Liver (tissue), 9 donors: ENCODE measurements around the gene PARP9. TPM values are rescaled to one million over a fixed set of nuclear protein-coding genes. Genes with fewer than 3 reads are reported as not detected.
A peak's percentile ranks its signal among the peaks of the same experiment; 100 is the strongest.

Experiments used
- DNase-seq: peaks from one replicate; pipeline ENCODE4 v3.0.0-alpha.2; 2017; ENCODE audit warnings: low spot score
- H3K27ac ChIP-seq, 2 donors: one replicate each; pipeline ENCODE4 v1.7.0; 2013; ENCODE audit warnings: inconsistent platforms in 2 of 2, low read length in 2 of 2, control low read depth in 1 of 2, low read depth in 1 of 2, mild to moderate bottlenecking in 1 of 2
- H3K27me3 ChIP-seq, 4 donors: one replicate each; pipeline versions ENCODE4 v1.6.1 to v1.7.0; 2013; ENCODE audit warnings: low read length in 3 of 4, inconsistent platforms in 1 of 4, mild to moderate bottlenecking in 1 of 4, moderate library complexity in 1 of 4; ENCODE audit not compliant: control insufficient read depth in 4 of 4, insufficient read depth in 4 of 4
- H3K36me3 ChIP-seq, 4 donors: one replicate each; pipeline versions ENCODE4 v1.6.1 to v1.7.0; 2013; ENCODE audit warnings: low read length in 3 of 4, mild to moderate bottlenecking in 3 of 4, low read depth in 1 of 4, moderate library complexity in 1 of 4; ENCODE audit not compliant: control insufficient read depth in 4 of 4, insufficient read depth in 3 of 4
- H3K4me1 ChIP-seq, 4 donors: one replicate each; pipeline versions ENCODE4 v1.6.1 to v1.7.0; 2013; ENCODE audit warnings: low read length in 3 of 4, mild to moderate bottlenecking in 3 of 4, moderate library complexity in 1 of 4; ENCODE audit not compliant: control insufficient read depth in 4 of 4, insufficient read depth in 4 of 4
- H3K4me3 ChIP-seq, 3 donors: one replicate each; pipeline versions ENCODE4 v1.6.1 to v1.7.0; 2013; ENCODE audit warnings: low read length in 3 of 3, control low read depth in 1 of 3, low read depth in 1 of 3, mild to moderate bottlenecking in 1 of 3
- H3K9ac ChIP-seq, 2 donors: one replicate each; pipeline ENCODE4 v1.7.0; 2013; ENCODE audit warnings: low read length in 2 of 2, mild to moderate bottlenecking in 2 of 2, moderate library complexity in 2 of 2, control low read depth in 1 of 2, low read depth in 1 of 2
- H3K9me3 ChIP-seq, 4 donors: one replicate each; pipeline versions ENCODE4 v1.6.1 to v1.7.0; 2013; ENCODE audit warnings: low read length in 3 of 4; ENCODE audit not compliant: control insufficient read depth in 4 of 4
- ATF3 ChIP-seq: IDR thresholded peaks from 2 replicates; pipeline ENCODE4 v1.6.1; 2016; ENCODE audit warnings: antibody characterized with exemption
- CTCF ChIP-seq: fragments of 150-350 bp; IDR thresholded peaks from 2 replicates; pipeline ENCODE4 v1.5.1; 2017; ENCODE audit warnings: improper control_type of control experiment, low read depth, low read length; ENCODE audit not compliant: missing input control
- EGR1 ChIP-seq, 2 donors: IDR thresholded peaks; 2 replicates each; pipeline ENCODE4 v1.6.1; 2016 to 2018; ENCODE audit warnings: antibody characterized with exemption in 2 of 2, low read depth in 2 of 2
- FOXA1 ChIP-seq: IDR thresholded peaks from 2 replicates; pipeline ENCODE4 v1.6.1; 2016; ENCODE audit warnings: antibody characterized with exemption
- HNF4A ChIP-seq, 2 donors: conservative IDR thresholded peaks; 2 replicates each; pipeline ENCODE4 v1.6.1; 2016; ENCODE audit warnings: antibody characterized with exemption in 2 of 2, mild to moderate bottlenecking in 2 of 2
- HNF4G ChIP-seq: IDR thresholded peaks from 2 replicates; pipeline ENCODE4 v1.6.1; 2016; ENCODE audit warnings: antibody characterized with exemption
- JUND ChIP-seq, 2 donors: IDR thresholded peaks; 2 replicates each; pipeline ENCODE4 v1.6.1; 2016; ENCODE audit warnings: antibody characterized with exemption in 2 of 2
- MAX ChIP-seq: IDR thresholded peaks from 2 replicates; pipeline ENCODE4 v1.6.1; 2016; ENCODE audit warnings: antibody characterized with exemption
- NR2F2 ChIP-seq: IDR thresholded peaks from 2 replicates; pipeline ENCODE4 v1.6.1; 2016; ENCODE audit warnings: antibody characterized with exemption
- RAD21 ChIP-seq, 2 donors: IDR thresholded peaks; 2 replicates each; pipeline ENCODE4 v1.6.1; 2016; ENCODE audit warnings: antibody characterized with exemption in 2 of 2, mild to moderate bottlenecking in 2 of 2
- REST ChIP-seq: IDR thresholded peaks from 2 replicates; pipeline ENCODE4 v1.6.1; 2016; ENCODE audit warnings: antibody characterized with exemption, mild to moderate bottlenecking
- RXRA ChIP-seq, 2 donors: IDR thresholded peaks; 2 replicates each; pipeline ENCODE4 v1.6.1; 2017 to 2018; ENCODE audit warnings: antibody characterized with exemption in 2 of 2, mild to moderate bottlenecking in 1 of 2
- SP1 ChIP-seq: IDR thresholded peaks from 2 replicates; pipeline ENCODE4 v1.6.1; 2018; ENCODE audit warnings: antibody characterized with exemption, mild to moderate bottlenecking
- TAF1 ChIP-seq: conservative IDR thresholded peaks from 2 replicates; pipeline ENCODE4 v1.6.1; 2016; ENCODE audit warnings: antibody characterized with exemption, mild to moderate bottlenecking
- YY1 ChIP-seq: IDR thresholded peaks from 2 replicates; pipeline ENCODE4 v1.6.1; 2016; ENCODE audit warnings: antibody characterized with exemption, mild to moderate bottlenecking
- WGBS: extraction: QIAGEN DNeasy Blood & Tissue Kit; methylation state at CpG from one replicate; pipeline ENCODE4 v1.1.7; 2013; 5-methylcytosine and 5-hydroxymethylcytosine counted together
- polyA plus RNA-seq, 2 donors: library from polyadenylated mRNA; stranded (reverse) in 1 of 2; unstranded in 1 of 2; fragments of 200-250 nt in 1 of 2; fragments of >200 nt in 1 of 2; fragmentation: Nextera tagmentation in 1 of 2; extraction: Ambion mirVana in 1 of 2; gene quantifications; one replicate each; pipeline versions ENCODE4 v1.2.1 to v1.2.3, GENCODE V29; 2013 to 2015
- total RNA-seq, 2 donors: library from RNA; depleted of rRNA; stranded (reverse); fragments of >200 nt; gene quantifications; one replicate each; pipeline ENCODE4 v1.2.3, GENCODE V29; 2014
- donor health status: healthy.
- donor health status: healthy.
- donor health status: healthy.
- donor health status: healthy.
- donor health status: healthy.

Gene PARP9
- total and polyA plus RNA-seq, 4 donors, result 34.8 to 74.0 (median 48.9) TPM

GRCh38 chr3:122559906-122560305 lies 4.2 kb downstream of the PARP9 start:
- Histone ChIP-seq H3K4me1 (peaks cover 0 to 41% (median 9%) of the 10 kb centered on the region in 4 donors), H3K36me3 (peaks cover 8 to 36% (median 32%) of the 10 kb centered on the region in 4 donors), H3K27ac (no peak overlapping the region), H3K9me3 (no peaks in the 10 kb centered on the region), H3K27me3 (no peaks in the 10 kb centered on the region), H3K4me3 (no peak overlapping the region), H3K9ac (no peak overlapping the region)
- no peak for TF ChIP-seq EGR1 (IDR thresholded peaks at IDR 0.05; ENCODE audit: low read depth in 2 of 2)
- TF ChIP-seq YY1, result no peak
- TF ChIP-seq HNF4G, result no peak
- no peak for TF ChIP-seq CTCF
- TF ChIP-seq SP1, result no peak
- 88% methylated on average over 3 of the region's 3 CpGs for WGBS
- no peak for DNase-seq

GRCh38 chr3:122558605-122559004 lies 5.5 kb downstream of the PARP9 start:
- peak in 1 of 2 donors; percentile 41 for TF ChIP-seq RAD21 (IDR thresholded peaks at IDR 0.05)
- TF ChIP-seq SP1, result no peak
- no peak for TF ChIP-seq JUND (IDR thresholded peaks at IDR 0.05)
- peak; percentile 63 to 75 for TF ChIP-seq RXRA (IDR thresholded peaks at IDR 0.05)
- TF ChIP-seq HNF4A (conservative IDR thresholded peaks at IDR 0.05), result peak; percentile 36 to 58
- Histone ChIP-seq H3K4me1 (peaks cover 0 to 46% (median 13%) of the 10 kb centered on the region in 4 donors), H3K9me3 (no peaks in the 10 kb centered on the region), H3K9ac (no peak overlapping the region), H3K4me3 (no peak overlapping the region), H3K27ac (no peak overlapping the region), H3K36me3 (peaks cover 10 to 39% (median 34%) of the 10 kb centered on the region in 4 donors), H3K27me3 (no peaks in the 10 kb centered on the region)
- 74% methylated on average over 6 of the region's 6 CpGs for WGBS
- no peak for DNase-seq

- Histone ChIP-seq H3K27me3 (no peaks in the 10 kb centered on the region), H3K27ac (no peak overlapping the region), H3K36me3 (peaks cover 9 to 42% (median 39%) of the 10 kb centered on the region in 4 donors), H3K9ac (no peak overlapping the region), H3K9me3 (no peaks in the 10 kb centered on the region), H3K4me3 (no peak overlapping the region), H3K4me1 (peaks cover 0 to 42% (median 12%) of the 10 kb centered on the region in 4 donors)
- 94% methylated on average over 5 of the region's 5 CpGs for WGBS
- TF ChIP-seq CTCF (no peak), ATF3 (no peak), NR2F2 (no peak), EGR1 (IDR thresholded peaks at IDR 0.05; ENCODE audit: low read depth in 2 of 2) (no peak), TAF1 (no peak), HNF4A (conservative IDR thresholded peaks at IDR 0.05) (no peak), FOXA1 (no peak), REST (no peak), SP1 (no peak), RAD21 (IDR thresholded peaks at IDR 0.05) (no peak), MAX (no peak), YY1 (no peak)
- DNase-seq, result no peak
These were observed 6.7 kb downstream of the PARP9 start for GRCh38 chr3:122557356-122557755.
